Measurements from ENCODE around the gene STRIP2. TPM values are rescaled to one million over a fixed set of nuclear protein-coding genes. Genes with fewer than 3 reads are reported as not detected.

STRIP2 gene
- total and polyA plus RNA-seq, 9 of the 15 experiments (the other 6 are each of a cell fraction or from before 2014, with no cell fraction given) = 10.1 to 81.8 (median 42.3) TPM

GRCh38 chr7:129433847-129434674 lies at the start of gene STRIP2 (continued):
- TF ChIP-seq NKRF (IDR thresholded peaks at IDR 0.05; ENCODE audit: borderline replicate concordance) (peak; percentile 55; the same call in 1 of the 2 replicates), ZNF197 (CRISPR knock-in tag; IDR thresholded peaks at IDR 0.05; ENCODE audit: low read depth) (no peak), ZNF140 (CRISPR knock-in tag; IDR thresholded peaks at IDR 0.05) (no peak), ZNF512 (tag; IDR thresholded peaks at IDR 0.05) (no peak), HMG20A (CRISPR knock-in tag; conservative IDR thresholded peaks at IDR 0.05) (no peak), ZBED1 (IDR thresholded peaks at IDR 0.05) (no peak), AFF4 (CRISPR knock-in tag; IDR thresholded peaks at IDR 0.05) (peak; percentile 89), ZNF175 (CRISPR knock-in tag; IDR thresholded peaks at IDR 0.05; ENCODE audit: low read depth) (0 out of 2 replicates have a peak, but pooled peaks have one; percentile 38), ZNF766 (CRISPR knock-in tag; conservative IDR thresholded peaks at IDR 0.05) (no peak), ZSCAN32 (CRISPR knock-in tag; IDR thresholded peaks at IDR 0.05) (no peak), KDM4B (IDR thresholded peaks at IDR 0.05; ENCODE audit: borderline replicate concordance in 2 of 2, low read depth in 1 of 2) (peak in 1 of 2 experiments; percentile 53; a peak in 1 of 4 replicates), GTF2F1 (IDR thresholded peaks at IDR 0.05; ENCODE audit: low read depth, low read length) (no peak), NR4A1 (CRISPR knock-in tag; IDR thresholded peaks at IDR 0.05) (no peak), NR4A1 (tag; IDR thresholded peaks at IDR 0.05) (0 out of 2 replicates have a peak, but pooled peaks have one; percentile 51)

Measured in K562 (cell line).